Measurements from ENCODE around the gene ZNF20. TPM values are rescaled to one million over a fixed set of nuclear protein-coding genes. Genes with fewer than 3 reads are reported as not detected.

ZNF20 gene
- total and polyA plus RNA-seq, 9 of the 15 experiments (the other 6 are each of a cell fraction or from before 2014, with no cell fraction given) = 1.4 to 3.7 (median 3.1) TPM

DNA sequence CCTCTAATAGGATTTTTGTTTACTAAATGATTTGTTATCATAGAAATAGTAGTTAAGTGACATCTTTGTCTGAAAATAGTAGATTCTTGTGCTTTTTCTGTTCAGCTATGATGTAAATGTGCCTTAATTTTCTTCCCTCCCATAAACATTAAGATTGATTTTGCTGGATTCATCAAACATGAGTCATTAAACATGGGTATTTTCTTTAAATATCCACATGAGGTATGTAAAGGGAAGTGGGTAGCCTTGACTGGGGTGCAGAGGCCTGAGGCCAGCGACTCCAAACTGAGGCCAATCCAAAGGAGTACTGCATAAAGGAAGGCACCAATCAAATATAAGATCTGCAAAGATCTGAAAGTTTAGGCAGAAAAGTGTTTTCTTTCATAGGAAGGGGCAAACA, 26.5 kb upstream of the ZNF20 start (continued):
- TF ChIP-seq GTF2A2 (tag; IDR thresholded peaks at IDR 0.05) = no peak
- TF ChIP-seq, protein P1, sequence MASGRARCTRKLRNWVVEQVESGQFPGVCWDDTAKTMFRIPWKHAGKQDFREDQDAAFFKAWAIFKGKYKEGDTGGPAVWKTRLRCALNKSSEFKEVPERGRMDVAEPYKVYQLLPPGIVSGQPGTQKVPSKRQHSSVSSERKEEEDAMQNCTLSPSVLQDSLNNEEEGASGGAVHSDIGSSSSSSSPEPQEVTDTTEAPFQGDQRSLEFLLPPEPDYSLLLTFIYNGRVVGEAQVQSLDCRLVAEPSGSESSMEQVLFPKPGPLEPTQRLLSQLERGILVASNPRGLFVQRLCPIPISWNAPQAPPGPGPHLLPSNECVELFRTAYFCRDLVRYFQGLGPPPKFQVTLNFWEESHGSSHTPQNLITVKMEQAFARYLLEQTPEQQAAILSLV (tag; IDR thresholded peaks at IDR 0.05) = no peak
- TF ChIP-seq, protein P2, sequence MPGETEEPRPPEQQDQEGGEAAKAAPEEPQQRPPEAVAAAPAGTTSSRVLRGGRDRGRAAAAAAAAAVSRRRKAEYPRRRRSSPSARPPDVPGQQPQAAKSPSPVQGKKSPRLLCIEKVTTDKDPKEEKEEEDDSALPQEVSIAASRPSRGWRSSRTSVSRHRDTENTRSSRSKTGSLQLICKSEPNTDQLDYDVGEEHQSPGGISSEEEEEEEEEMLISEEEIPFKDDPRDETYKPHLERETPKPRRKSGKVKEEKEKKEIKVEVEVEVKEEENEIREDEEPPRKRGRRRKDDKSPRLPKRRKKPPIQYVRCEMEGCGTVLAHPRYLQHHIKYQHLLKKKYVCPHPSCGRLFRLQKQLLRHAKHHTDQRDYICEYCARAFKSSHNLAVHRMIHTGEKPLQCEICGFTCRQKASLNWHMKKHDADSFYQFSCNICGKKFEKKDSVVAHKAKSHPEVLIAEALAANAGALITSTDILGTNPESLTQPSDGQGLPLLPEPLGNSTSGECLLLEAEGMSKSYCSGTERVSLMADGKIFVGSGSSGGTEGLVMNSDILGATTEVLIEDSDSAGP (CRISPR knock-in tag; IDR thresholded peaks at IDR 0.05) = no peak

GRCh38 chr19:12163826-12164225, 23.7 kb upstream of the ZNF20 start:
- H3K27ac ChIP-seq (ENCODE audit: extremely low read depth, low read depth, low read length) = peak overlapping the region; percentile 91; the same call in 1 of the 3 replicates
- 11% methylated on average over 2 of the region's 2 CpGs for WGBS (ENCODE audit: insufficient coverage, low coverage, missing lambda C conversion rate)
- no peaks in the 10 kb centered on the region for H4K20me1 ChIP-seq (replicated peaks; ENCODE audit: control insufficient read depth, insufficient read depth, low read length)
- POLR2A ChIA-PET = no interaction called here
- H3K4me2 ChIP-seq (ENCODE audit: insufficient read depth, low read length) = peak overlapping the region; percentile 91
- CTCF ChIA-PET (ENCODE audit: low intra/inter-chr PET ratio) = no interaction called here
- H3K27me3 ChIP-seq (ENCODE audit: control insufficient read depth in 2 of 2, insufficient read depth in 2 of 2, low read length in 2 of 2) = no peaks in the 10 kb centered on the region
- peak overlapping the region; percentile 94 to 95 for H3K9ac ChIP-seq (ENCODE audit: insufficient read depth in 1 of 2, low read depth in 2 of 2, low read length in 2 of 2)
- DNase-seq (ENCODE audit: extremely low read depth in 1 of 4, low spot score in 3 of 4) (peak in 2 of 4 experiments; percentile 17 to 22), FAIRE-seq (no peak), ATAC-seq (no peak)
- peaks cover 4 to 8% of the 10 kb centered on the region in 2 experiments; a peak in 3 of 5 replicates for H3K4me1 ChIP-seq (replicated peaks in 1 of 2; ENCODE audit: control insufficient read depth in 2 of 2, insufficient read depth in 2 of 2, low read length in 2 of 2)
- H3K36me3 ChIP-seq (ENCODE audit: control insufficient read depth, insufficient read depth, low read length) = no peaks in the 10 kb centered on the region
- H3K9me3 ChIP-seq (replicated peaks; ENCODE audit: control insufficient read depth, insufficient read depth, low read depth, low read length) = peaks cover 3% of the 10 kb centered on the region; the same call in 1 of the 2 replicates
- no TSS peak for BruUV-seq (replicated peaks)
- in situ Hi-C loops (cut with MboI) (no loop called here), intact Hi-C loops (cut with micrococcal nuclease) (no loop called here)
- H3K79me2 ChIP-seq (ENCODE audit: control insufficient read depth, insufficient read depth, low read length) = peaks cover 14% of the 10 kb centered on the region
- H2AFZ ChIP-seq (ENCODE audit: low read depth, low read length) = no peak overlapping the region
- no peaks in the 10 kb centered on the region for H3K9me1 ChIP-seq (ENCODE audit: control insufficient read depth, insufficient read depth, low read length)
- peak overlapping the region; percentile 100 for H3K4me3 ChIP-seq
- TF ChIP-seq REST (IDR thresholded peaks at IDR 0.05; ENCODE audit: borderline replicate concordance) = no peak
- TF ChIP-seq REST (CRISPR knock-in tag; IDR thresholded peaks at IDR 0.05; ENCODE audit: low read depth) = no peak
- TF ChIP-seq NELFE (IDR thresholded peaks at IDR 0.05; ENCODE audit: insufficient read depth, insufficient read length) = no peak
